Cardiac fibroblast (primary cell): Measurements from ENCODE around the gene EDAR.

Source experiments
- DNase-seq, 2 donors: peaks; one replicate each; pipeline versions ENCODE4 v3.0.0 to v3.0.0-alpha.2; 2010; ENCODE audit warnings: low read depth in 2 of 2
- H3K4me3 ChIP-seq, 2 donors: replicated peaks in 1 of 2; 1 replicate in 1 of 2; 2 replicates in 1 of 2; pipeline ENCODE4 v1.5.1; 2011; ENCODE audit warnings: low read depth in 2 of 2, low read length in 2 of 2, mild to moderate bottlenecking in 2 of 2, moderate library complexity in 1 of 2
- CTCF ChIP-seq: IDR thresholded peaks from one replicate; pipeline ENCODE4 v1.5.1; 2011; ENCODE audit warnings: low read depth, mild to moderate bottlenecking, low read length, inconsistent platforms

Gene EDAR

GRCh38 chr2:108978709-108979111 lies 10.3 kb downstream of the EDAR start:
- no peak for TF ChIP-seq CTCF

GRCh38 chr2:108975613-108976435 lies 13.2 kb downstream of the EDAR start:
- no peak for DNase-seq
- H3K4me3 ChIP-seq = no peak overlapping the region
- no peak for TF ChIP-seq CTCF

More at GRCh38 chr2:108978709-108979111, 10.3 kb downstream of the EDAR start:
- DNase-seq = no peak
- no peak overlapping the region for H3K4me3 ChIP-seq

GRCh38 chr2:108974674-108975073 lies 14.3 kb downstream of the EDAR start:
- TF ChIP-seq CTCF = no peak
- no peak for DNase-seq
- H3K4me3 ChIP-seq = no peak overlapping the region

- no peak overlapping the region for H3K4me3 ChIP-seq
- no peak for TF ChIP-seq CTCF
- no peak for DNase-seq
Observed at GRCh38 chr2:108972663-108973062, 16.4 kb downstream of the EDAR start.

- no peak overlapping the region for H3K4me3 ChIP-seq
- peak in 1 of 2 donors; percentile 33 for DNase-seq
- TF ChIP-seq CTCF = no peak
Observed at GRCh38 chr2:108971661-108972566, 17.1 kb downstream of the EDAR start.

GRCh38 chr2:108970369-108970768 lies 18.7 kb downstream of the EDAR start:
- no peak overlapping the region for H3K4me3 ChIP-seq
- TF ChIP-seq CTCF = no peak
- no peak for DNase-seq
